HG02588 (cell line): ENCODE measurements around the gene TSPAN2.

Source experiments
- ATAC-seq: cut with Tn5 transposase; IDR thresholded peaks from one replicate; pipeline ENCODE4 v1.9.1; 2021; ENCODE audit warnings: mild to moderate bottlenecking, moderate library complexity; ENCODE audit not compliant: unreplicated experiment

TSPAN2 gene

DNA sequence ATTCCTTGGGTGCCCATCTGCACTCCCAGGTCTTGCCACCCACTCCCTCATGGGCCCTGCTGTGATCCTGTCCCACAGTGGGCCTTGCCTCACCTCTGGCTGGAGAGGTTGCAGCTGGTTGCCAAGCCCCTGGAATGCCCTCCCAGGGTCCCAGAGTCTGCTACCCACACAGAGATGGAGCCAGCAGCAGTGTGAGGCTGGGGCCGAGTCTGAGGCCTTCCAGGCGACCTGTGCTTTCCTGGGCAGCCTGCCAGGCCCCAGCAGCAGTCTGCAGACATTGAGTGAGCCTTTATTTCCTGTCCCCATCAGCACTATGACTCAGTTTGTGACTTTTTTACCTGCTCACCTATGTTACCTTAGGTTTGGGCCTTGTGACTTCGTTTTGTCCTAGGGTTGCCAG lies 25.0 kb upstream of the TSPAN2 start:
- ATAC-seq, result no peak

DNA sequence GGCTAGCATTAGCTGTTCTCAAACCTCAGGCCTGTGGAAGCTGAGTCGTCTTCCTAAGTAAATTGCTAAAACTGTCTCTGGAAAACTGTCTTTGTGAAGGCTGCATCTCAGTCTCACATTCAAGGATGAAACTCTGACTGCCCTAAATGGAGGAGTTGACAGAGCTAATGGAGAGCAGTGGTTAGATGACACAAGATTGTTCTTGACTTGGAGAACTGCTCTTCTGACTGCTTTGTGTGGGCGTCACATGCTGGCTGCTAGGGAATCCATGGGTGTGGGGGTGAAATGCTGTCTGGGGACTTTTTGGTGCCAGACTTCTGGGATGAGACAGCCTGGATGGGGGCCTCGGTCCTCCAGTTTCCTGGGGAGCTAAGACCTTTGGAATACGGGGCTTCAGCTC lies 24.5 kb upstream of the TSPAN2 start:
- ATAC-seq, result no peak

DNA sequence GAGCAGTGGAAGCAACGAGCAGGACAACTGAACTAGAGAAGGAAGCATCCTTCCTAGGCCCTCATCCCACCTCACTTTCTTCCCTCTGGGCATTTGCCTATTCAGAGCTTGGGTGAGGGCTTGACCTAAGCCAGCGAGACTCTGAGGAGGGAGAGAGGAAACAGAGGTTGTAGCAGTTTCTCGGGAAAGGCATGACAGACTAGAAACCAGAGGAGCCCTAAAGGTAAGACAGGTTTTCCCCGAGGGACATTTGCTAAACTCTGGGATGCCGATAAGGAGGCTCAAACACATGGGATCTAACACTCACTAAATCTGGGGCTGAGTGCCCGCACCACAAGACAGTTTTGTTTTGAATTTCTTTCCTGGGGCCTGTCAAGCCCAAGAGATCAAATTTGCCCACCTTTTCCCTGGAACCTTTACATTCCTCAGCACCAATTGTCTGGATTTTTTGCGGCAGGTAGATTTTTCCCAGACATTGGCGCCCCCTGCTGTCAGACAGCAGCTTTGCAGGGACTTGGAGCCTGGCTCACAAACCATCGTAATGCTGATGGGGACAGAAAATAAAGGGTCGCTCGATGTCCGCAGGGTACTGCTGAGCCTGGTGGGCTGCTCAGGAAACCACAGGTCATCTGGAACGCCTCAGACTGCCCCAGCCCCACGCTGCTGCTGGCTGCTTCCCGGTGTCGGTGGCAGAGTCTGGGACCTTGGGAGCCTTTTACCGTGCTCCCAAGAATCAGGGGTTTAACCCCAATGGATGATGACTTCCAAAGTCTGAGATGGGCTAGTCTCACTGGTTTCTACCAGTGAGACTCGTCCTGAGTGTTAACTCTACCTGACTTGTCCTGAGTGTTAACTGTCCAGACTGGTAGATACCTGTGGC lies 23.4 kb upstream of the TSPAN2 start:
- no peak for ATAC-seq

DNA sequence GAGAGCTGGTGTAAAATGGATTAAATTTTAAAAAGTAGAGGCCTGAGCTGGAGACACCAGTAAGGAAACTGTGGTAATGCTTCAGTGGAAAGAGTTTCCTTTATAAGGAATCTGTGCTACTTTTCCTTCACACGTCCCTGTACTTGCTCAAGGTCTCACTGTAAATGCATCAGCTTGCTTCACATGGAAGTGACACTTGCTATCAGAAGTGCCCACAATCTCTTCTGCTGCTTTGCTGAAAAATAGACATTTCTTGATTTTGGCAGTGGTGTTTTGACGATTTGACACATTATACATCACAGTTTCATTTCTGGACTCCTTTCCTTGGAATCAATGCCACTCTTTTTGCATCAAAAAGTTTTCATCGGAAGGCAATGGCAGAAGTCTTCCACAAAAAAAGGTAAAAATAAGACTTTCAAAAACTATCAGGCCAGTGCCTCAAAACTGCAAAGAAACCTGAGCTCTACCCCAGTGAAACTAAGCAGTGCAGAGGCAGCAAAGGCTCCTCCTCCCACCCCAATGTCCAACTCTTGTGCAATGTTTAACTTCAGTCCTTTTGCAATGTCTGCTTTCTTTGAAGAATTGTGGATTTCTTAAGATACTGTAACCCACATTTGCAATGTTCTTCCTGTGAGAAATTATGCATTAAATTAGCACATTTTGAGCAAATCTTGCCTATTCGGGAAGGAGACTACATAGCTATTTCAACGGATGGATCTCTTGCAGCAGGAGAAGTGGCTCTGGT lies 18.4 kb upstream of the TSPAN2 start:
- no peak for ATAC-seq

DNA sequence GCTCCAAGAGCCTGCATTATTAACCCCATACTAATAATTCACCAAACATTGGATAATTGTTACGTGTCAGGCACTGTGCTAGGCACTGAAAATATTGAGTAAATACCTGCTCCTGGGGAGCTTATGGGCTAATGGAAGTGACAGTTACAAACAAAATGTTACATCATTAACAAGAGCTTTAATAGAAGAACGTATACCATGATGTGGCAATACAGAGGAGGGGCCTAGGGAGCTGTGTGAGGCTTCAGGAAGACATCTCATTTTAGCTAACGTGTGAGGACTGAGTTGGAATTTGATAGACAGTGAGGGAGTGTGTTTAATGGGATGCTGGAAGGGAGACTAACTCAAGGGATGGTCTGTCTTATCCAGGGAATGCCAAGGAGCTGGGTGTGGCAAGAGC lies 16.5 kb upstream of the TSPAN2 start:
- no peak for ATAC-seq

DNA sequence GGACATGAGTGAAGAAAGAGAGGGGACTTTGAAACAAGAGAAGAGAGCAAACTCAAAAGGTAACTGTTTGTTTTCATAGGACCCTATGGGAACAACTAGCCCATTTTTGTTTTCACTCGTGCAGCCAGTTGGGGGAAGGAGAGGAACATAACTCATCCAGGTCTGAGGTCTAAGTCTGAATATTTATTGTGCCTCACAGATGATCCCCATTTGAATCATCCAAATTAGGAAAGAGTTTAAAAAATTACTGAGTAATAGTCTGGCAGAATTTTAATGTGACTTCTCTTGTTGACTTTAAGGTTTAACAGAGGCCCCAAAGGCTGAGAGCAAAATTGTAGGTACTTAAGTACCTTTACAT lies 10.4 kb upstream of the TSPAN2 start:
- no peak for ATAC-seq

DNA sequence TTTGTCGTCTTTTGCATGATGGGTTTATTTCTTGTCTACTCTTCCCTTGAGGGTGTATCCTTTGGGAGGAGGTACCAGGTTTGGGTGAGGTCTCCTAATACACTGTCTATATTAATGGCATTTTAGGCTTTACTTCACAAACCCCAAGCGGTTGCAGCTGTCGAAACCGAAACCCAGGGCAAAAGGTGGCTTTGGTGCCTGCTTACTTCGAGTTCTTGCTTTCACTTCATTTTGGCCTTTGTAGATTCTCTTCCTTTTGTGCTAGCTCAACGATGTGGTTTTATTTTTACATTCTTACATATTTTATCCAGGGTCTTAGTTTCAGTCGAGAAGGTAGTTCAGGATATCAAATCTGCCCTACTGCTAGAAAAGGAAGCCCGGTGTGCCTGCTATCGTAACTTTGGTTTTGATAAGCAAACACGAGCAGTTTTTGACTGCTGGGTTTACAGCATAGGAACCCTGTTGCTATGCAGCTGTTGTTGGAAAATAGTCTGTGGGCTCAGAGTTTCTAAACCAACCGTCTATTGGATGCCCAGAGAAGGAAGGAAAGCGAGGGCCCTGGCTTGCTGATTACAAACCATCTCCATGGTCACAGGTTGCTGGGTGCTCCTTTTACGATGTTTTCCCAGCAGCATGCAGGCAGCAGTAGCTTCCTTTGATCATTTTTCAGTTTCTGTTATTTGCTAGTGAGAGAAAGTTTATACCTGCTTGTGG lies 9.8 kb upstream of the TSPAN2 start:
- peak; percentile 90 for ATAC-seq

DNA sequence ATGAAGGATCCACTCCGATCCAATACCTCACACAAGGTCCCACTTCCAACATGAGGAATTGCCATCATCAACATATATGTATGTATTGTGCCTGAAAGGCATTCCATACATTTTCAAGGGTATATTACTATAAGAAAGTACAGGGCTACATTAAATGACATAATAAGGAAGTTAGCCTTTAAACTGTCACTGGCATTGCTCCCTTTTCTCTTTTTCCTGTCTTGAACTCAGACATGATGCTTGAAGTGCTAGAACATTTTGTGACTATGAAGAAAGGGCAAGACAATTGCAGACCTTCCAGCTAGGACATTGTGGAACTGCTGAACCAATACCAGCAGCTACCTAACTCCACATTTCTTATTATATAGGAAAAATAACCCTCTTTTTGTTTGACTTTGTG lies 2.9 kb upstream of the TSPAN2 start:
- ATAC-seq, result no peak

DNA sequence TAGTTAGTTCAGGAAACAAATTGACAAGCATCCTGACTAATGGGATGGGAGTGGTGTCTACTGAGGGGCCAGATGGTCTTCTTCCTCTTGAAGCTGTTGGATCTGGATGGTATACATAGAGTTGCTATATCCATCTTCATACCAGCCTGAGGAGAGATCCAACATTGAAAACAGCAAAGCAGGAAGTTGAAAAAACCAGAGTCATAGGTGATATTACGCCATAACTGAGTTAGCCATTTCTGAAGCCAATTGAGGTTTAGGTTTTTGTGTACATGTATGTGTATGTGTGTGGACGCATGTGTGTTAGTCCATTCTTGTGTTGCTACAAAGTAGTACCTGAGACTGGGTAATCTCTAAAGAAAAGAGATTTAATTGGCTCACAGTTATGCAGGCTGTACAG lies 2.3 kb upstream of the TSPAN2 start:
- ATAC-seq, result no peak

DNA sequence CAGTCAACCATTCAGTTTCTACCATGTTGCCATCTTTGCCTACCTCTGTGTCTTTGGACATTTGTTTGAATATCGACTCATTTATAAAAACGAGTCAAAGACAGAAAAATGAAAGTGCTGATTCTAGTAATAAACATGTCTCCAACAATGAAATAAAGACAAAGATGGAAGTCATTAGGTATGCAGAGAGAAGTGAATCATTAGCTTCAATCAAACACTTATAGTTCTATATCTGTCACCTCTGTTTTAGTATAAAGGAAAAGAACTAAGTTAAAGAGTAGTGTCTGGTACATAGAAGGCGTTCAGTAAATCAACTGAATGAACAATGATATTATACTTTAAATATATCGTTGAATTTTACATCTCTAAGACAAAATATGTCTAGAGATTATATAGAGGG lies 1.7 kb upstream of the TSPAN2 start:
- no peak for ATAC-seq

DNA sequence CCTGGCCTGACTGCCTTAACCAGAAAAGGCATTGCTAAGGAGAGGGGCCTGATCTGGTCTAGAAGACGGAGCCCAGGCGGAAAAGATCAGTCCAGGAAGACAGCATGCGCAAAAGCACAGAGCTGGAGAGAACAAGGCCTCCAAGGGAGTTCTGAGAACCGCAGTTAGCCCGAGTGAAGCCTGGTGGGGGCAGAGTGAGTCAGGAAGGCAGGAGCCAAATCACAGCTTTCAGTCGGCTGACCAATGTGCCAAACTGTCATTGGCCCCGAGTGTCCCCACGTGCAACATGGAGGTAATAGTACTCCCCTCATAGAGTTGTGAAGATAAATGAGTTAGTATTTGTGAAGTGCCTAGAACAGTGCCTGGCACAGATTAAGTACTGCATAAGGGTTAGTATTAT lies 1.2 kb upstream of the TSPAN2 start:
- no peak for ATAC-seq

DNA sequence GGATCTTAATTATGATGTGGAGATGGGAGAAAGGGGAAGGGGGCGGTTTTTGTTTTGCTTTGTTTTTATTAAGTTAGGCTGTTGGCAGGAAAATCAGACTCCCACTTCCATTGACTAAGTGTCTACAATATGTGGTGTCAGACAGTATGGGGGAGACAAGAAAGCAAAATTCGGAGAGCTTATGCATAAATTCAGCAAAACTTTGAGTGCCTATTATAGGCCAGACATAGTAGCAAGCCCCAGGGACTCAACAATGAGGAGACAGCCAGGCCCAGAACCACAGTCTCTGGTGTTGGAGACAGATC lies 835 bp upstream of the TSPAN2 start:
- ATAC-seq, result no peak

DNA sequence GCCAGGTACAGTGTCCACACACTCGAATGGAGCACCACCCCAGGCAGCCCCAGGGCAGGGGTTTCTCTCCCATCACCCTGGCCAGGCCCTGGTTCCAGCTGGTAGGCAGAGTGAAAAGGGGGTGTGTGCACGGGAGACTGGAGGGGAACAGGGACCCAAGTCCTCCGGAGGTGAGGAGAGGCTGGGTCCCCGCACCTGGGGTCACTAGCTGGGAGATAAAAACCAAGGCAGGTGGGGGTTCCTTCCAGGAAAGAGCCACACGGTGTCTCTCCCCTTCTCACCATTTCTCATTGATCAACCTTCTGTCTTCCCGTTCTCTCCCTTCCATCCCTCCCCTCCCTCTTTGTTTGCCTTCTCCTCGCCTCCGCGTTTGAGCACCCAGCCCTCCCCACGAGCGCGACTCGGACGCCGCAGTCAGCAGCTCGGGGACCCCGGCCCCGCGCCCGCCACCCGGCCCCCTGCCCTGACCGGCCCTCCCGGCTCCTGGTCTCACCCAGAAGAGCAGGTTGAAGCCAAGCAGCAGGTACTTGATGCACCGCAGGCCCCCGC lies 358 bp downstream of the TSPAN2 start:
- no peak for ATAC-seq

DNA sequence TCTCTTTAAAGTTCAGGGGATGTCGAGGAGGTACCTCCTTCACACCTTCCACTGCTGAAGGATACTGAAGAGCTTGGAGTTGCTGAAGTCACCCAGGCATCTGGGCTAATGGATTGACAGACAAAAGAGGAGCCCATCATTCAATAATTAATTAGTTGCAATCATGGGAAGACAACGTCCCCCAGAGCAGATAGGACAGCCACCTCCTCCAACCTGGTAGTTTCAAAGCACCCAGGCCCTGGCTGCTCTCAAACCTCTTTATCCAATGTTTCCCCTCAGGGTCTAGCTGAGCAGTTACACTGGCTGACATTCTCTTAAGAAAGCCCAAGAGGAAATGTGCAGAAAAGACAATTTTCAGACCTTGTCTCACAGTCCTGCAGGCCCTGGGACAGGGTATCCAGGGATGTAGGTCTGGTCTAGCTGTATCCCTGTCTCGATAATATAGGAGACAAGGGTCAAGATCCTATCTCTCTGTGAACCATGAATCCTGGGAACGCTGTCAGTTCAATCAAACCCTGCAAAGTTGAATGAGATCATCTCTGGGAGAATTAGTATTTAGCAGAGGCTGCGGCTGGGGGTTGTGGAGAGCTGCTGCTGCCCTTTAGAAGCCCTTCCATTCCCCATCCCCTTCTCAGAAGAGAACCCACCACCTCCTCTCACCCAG lies 1.1 kb downstream of the TSPAN2 start:
- no peak for ATAC-seq

DNA sequence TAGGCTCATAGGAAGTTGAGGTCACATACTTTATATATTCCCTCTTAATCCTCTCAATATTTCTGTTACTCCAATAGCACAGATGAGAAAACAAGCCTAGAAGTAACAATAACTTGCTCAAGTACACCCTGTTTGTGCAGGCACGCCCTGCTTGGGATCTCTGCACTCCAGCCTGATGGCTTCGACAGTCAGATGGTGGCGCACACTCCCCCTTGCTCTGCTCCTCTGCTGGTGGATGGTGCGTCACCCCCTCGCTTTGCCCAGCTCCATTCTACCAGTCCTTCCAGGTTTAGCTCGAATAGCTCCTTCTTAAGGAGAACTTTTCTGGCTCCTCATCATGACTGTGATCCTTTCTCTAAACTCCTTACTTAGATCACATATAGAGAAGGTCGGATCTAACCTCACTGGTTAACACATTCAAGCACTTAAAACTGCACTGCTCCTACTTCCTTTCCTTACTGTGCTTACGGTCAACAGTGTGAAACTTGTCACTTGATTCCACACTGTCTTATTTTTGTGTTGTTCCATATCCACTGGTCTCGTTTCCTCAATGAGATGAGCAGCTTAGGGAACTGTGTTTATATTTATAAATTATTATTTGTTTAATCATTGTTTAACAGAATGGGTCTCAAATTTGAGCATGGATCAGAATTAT lies 3.0 kb downstream of the TSPAN2 start:
- no peak for ATAC-seq

DNA sequence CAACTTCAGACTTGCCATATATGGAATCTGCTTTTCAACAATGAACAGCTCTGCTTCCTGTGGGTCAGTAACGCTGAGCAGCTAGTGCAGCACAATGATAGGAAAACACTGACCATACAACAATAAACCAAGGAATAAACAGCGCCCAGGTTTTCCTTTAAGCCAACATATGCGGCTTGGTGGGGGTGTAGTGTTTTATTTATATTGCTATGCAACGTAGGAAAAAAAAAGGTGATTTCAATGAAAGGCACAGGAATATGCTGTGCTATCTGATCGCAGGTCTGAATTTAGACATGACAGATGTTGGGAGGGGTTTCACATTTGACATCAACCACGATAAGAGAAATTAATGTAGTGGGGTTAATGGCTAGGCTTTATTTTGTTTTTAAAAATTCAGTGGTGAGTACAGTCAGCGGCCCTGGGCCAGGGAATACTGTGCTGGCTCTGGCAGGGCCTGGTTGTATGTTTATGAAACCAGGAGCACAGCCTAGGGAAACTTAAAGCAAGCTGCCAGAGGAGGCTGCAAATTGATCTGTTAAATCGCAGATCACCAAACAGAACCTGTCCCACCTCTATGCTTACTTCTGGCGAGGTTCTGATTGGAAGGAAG lies 4.3 kb downstream of the TSPAN2 start:
- no peak for ATAC-seq

DNA sequence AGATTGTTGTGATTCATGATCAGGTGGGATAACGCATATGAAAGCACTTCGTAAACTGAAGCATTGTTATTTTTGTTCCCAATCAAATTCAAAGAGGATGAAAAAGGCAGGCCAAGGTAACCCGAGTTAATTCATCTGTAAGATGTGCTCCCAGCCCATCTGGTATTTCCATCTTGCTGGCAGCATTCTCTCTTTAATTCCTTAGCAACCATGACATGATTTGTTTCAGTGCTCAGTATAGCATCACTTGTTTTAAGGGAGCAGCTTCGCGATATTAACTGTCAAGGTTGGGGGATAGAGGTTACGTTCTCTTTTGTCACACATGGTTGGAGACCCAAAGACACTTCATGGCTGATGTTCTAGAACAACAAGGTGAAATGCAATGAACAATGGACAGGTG lies 6.4 kb downstream of the TSPAN2 start:
- ATAC-seq, result no peak

DNA sequence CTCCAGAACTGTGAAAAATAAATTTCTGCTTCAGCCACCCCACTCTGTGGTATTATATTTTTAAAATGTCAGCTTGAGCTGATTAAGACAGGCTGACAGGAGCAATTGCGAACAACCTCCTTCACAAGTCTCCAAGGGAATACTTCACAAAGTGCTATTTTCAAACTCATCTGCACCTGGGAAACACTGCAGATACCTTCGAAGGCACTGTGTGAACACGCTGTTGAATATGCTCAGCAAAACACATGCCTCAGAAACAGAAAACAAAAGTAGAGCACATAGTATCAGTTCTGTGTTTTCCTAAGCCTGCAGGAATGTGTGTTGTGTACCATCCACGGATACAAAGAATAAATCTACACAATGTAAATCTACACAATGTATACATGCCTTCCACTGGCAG lies 10.6 kb downstream of the TSPAN2 start:
- ATAC-seq, result no peak

DNA sequence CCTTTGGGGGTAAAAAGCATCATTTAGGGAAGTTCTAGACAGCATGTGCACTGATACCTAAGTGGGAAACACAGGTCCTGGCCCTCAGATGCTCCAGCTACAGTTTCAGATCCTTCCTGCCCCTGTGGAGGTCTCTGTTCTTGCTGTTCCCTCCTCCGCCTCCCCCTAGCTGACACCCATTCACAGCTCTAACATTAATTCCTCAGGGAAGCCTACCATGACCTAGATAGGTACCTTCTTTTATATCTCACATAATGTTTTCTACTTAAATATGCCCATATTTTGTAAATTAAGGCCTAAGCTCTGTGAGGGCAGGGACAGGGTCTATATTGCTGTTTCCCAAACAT lies 11.3 kb downstream of the TSPAN2 start:
- ATAC-seq, result no peak

DNA sequence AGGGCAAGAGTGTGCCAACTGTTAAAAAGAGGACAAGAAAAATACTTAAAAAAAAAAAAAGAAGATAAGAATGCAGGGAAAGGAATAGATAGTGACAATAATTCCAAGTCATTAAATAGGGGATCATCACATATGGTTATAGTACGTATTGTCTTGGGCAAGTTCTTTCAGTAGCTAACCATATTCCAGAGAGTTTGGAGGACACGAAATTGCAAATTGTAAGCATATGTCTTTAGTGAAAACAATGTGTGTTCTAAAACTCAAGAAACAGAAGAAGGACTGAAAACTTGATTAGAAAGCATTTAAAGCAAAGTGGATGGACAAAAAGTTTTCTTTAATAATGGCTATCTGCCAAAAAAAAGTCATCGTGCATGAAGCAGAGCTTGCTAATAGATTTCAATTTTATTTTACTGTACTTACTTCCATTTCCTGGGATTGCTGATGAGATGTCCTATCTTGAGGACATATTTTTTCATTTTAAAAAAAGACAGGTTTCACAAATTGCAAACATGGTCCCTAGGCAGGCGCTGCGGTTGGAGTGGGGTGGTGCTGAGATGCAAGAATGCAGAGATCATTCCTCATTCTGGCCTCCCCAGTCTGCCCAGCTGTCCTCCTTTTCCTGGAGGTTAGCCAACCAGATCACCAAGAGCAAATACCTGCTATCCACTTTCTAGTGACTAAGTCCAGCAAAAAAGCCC lies 11.9 kb downstream of the TSPAN2 start:
- ATAC-seq, result no peak
